Measurements from ENCODE around the gene BRAT1.
"Not testable (repeated sequence)": the region's sequence is repeated elsewhere in the genome, so short reads cannot be mapped to it uniquely, and the experiment has no call there.

Gene BRAT1

DNA sequence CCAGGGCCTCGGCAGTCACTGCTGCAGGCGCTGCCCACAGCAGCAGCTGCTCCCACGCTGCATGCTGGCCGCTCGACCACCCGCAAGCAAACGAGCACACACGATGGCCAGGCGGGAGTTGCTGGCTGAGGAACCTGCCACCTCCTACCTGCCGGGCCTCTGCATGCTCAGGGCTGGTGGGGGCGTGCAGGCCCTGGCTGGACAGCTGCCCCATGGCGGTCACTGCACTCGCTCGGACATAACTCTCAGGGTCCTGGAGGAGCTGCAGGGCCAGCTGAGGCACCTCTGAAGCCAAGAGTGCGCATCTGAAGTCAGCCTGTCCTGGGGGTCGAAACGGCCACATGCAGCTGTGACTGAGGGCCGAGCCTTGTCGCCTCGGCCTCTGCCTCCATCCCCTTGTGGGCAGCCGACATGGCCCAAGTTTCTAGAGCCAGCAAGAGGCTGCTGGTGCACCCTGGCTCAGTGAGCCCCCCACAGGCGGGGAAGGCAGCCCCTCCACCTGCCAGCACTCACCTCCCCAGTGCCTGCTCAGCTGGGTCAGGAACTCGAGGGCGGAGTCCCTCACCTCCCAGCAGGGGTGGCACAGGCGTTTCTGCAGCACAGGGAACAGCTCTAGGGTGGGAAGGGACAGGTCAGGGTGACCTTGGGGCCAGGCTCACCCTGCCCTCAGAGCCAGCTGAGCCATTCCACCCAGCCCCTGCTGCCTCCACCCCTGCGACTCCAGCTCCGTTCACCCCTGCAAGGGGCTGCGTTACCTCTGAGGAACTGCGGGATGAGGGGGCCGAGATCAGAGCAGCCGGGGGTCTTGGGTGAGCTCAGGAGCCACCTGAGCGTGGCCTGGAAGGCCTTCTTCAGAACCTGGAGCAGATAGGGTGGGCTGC, 16.1 kb downstream of the BRAT1 start:
- H3K36me3 ChIP-seq (ENCODE audit: control insufficient read depth, insufficient read depth, low read length) = peaks cover 7% of the 10 kb centered on the region
- WGBS (ENCODE audit: extremely low coverage, insufficient coverage, low lambda C conversion rate) = no CpG with 5 or more reads among the region's 32 CpGs
- no peak for DNase-seq
- no peak overlapping the region for H3K4me2 ChIP-seq (ENCODE audit: low read length)
- H3K56ac ChIP-seq (ENCODE audit: low read length) = no peak overlapping the region
- no peaks in the 10 kb centered on the region for H3K79me1 ChIP-seq (ENCODE audit: low read length)
- H4K5ac ChIP-seq (ENCODE audit: low read length) = no peak overlapping the region
- no peak overlapping the region for H2BK15ac ChIP-seq (replicated peaks; ENCODE audit: low read depth)
- H3K9ac ChIP-seq (ENCODE audit: low read length) = no peak overlapping the region
- no peak overlapping the region for H3K18ac ChIP-seq (ENCODE audit: low read length)
- H3K4me1 ChIP-seq (ENCODE audit: control insufficient read depth, low read depth, low read length) = no peaks in the 10 kb centered on the region
- no peak overlapping the region for H3K4ac ChIP-seq (ENCODE audit: low read depth, low read length)
- no peak overlapping the region for H2BK5ac ChIP-seq (ENCODE audit: low read length)
- no peak overlapping the region for H2AK5ac ChIP-seq (ENCODE audit: low read length)
- H3K4me3 ChIP-seq (ENCODE audit: low read length) = no peak overlapping the region
- H3K27me3 ChIP-seq (ENCODE audit: insufficient read depth, low read length, poor library complexity) = no peaks in the 10 kb centered on the region
- H3K27ac ChIP-seq (ENCODE audit: low read depth, low read length) = no peak overlapping the region
- no peaks in the 10 kb centered on the region for H3K79me2 ChIP-seq (ENCODE audit: control insufficient read depth, insufficient read depth, low read length)
- no peak overlapping the region for H2BK120ac ChIP-seq (ENCODE audit: low read depth, low read length)
- no peak overlapping the region for H4K8ac ChIP-seq (ENCODE audit: low read depth, low read length)
- no peak overlapping the region for H3K23ac ChIP-seq (ENCODE audit: low read length)

DNA sequence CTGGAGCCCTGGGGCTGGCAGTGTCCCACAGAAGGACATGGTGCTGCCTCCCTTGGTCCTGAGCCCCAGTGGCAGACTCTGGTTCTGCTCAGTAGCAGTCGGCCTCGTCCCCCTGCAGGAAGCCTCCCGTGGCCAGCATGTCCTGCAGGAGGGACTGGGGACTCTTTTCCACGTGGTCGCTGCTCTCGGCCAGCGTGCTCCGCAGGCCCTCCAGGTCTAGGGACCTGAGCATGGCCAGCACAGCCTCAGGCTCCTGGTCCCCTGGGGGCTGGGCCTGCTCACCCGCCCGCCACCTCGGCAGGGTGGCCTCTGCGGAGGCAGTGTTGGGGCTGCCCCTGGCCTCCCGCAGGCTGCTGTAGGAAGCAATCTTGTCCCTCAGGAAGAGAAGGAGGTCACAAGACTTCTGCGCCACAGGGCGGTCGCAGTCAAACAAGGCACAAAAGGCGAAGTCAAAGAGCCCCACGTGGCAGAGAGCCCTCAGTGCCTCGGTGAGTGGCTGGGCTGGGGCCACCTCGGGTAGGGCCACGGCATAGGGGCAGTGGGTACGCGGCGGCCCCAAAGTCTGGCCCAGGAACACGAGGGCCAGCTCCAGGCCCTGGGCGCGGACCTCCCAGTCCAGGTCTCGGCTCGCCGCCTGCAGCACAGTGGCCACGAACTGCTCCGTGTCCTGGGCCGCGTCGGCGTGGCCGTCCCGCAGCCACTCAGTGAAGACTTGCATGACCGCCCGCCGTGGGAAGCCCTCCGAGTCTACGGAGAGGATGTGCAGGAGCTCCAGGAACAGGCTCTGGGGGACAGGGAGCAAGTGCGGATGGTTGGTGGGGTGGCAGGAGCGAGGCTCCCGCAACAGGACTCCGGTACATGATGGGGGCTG, 17.1 kb downstream of the BRAT1 start:
- Histone ChIP-seq H3K4me2 (ENCODE audit: low read length) (no peak overlapping the region), H3K27ac (ENCODE audit: low read depth, low read length) (no peak overlapping the region), H3K36me3 (ENCODE audit: control insufficient read depth, insufficient read depth, low read length) (peaks cover 7% of the 10 kb centered on the region), H3K23ac (ENCODE audit: low read length) (no peak overlapping the region), H3K56ac (ENCODE audit: low read length) (no peak overlapping the region), H3K4ac (ENCODE audit: low read depth, low read length) (no peak overlapping the region), H2BK120ac (ENCODE audit: low read depth, low read length) (no peak overlapping the region), H3K4me3 (ENCODE audit: low read length) (no peak overlapping the region), H3K79me2 (ENCODE audit: control insufficient read depth, insufficient read depth, low read length) (no peaks in the 10 kb centered on the region), H4K8ac (ENCODE audit: low read depth, low read length) (no peak overlapping the region), H2BK5ac (ENCODE audit: low read length) (no peak overlapping the region), H3K18ac (ENCODE audit: low read length) (no peak overlapping the region), H4K5ac (ENCODE audit: low read length) (no peak overlapping the region), H2BK15ac (replicated peaks; ENCODE audit: low read depth) (no peak overlapping the region), H3K79me1 (ENCODE audit: low read length) (no peaks in the 10 kb centered on the region), H3K4me1 (ENCODE audit: control insufficient read depth, low read depth, low read length) (no peaks in the 10 kb centered on the region), H3K9ac (ENCODE audit: low read length) (no peak overlapping the region), H2AK5ac (ENCODE audit: low read length) (no peak overlapping the region), H3K27me3 (ENCODE audit: insufficient read depth, low read length, poor library complexity) (no peaks in the 10 kb centered on the region)
- DNase-seq = no peak
- WGBS (ENCODE audit: extremely low coverage, insufficient coverage, low lambda C conversion rate) = no CpG with 5 or more reads among the region's 47 CpGs

DNA sequence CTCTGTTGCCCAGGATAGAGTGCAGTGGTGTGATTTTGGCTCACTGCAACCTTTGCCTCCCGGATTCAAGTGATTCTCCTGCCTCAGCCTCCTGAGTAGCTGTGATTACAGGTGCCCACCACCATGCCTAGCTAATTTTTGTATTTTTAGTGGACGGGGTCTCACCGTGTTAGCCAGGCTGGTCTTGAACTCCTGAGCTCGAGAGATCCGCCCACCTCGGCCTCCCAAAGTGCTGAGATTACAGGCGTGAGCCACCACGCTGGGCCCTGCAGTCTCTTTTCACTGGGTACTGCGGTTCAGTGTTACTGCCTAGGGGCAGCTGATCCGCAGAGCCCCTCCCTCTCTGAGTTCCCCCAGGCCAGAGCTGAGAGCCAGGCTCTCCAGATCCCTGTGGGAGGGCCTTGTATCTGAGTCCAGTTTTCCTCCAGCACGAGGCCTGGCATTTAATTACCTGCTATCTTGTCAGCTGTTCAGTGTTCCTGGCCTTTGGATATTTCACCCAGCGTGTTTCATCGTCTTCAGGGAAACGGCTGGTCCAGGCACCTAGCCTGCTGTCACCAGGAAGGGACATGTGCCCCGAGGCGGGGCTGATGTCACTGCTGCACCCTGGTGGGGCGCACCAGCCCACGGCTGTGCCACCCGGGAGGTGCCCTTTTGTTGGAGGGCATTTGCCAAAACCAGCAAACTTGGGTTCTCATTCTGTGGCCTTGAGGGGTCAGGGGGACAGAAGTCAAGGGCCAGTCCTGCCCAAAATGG, 19.3 kb downstream of the BRAT1 start:
- not testable (repeated sequence) for H3K27ac ChIP-seq (ENCODE audit: low read depth, low read length); H3K56ac ChIP-seq (ENCODE audit: low read length); H4K5ac ChIP-seq (ENCODE audit: low read length); H4K8ac ChIP-seq (ENCODE audit: low read depth, low read length); H2BK120ac ChIP-seq (ENCODE audit: low read depth, low read length); H3K36me3 ChIP-seq (ENCODE audit: control insufficient read depth, insufficient read depth, low read length); H3K4me3 ChIP-seq (ENCODE audit: low read length); H3K27me3 ChIP-seq (ENCODE audit: insufficient read depth, low read length, poor library complexity); H2BK15ac ChIP-seq (replicated peaks; ENCODE audit: low read depth); H3K79me1 ChIP-seq (ENCODE audit: low read length); H3K23ac ChIP-seq (ENCODE audit: low read length); H3K4me2 ChIP-seq (ENCODE audit: low read length); H3K79me2 ChIP-seq (ENCODE audit: control insufficient read depth, insufficient read depth, low read length); DNase-seq; H3K4me1 ChIP-seq (ENCODE audit: control insufficient read depth, low read depth, low read length); H2BK5ac ChIP-seq (ENCODE audit: low read length); H2AK5ac ChIP-seq (ENCODE audit: low read length); H3K9ac ChIP-seq (ENCODE audit: low read length); H3K4ac ChIP-seq (ENCODE audit: low read depth, low read length); H3K18ac ChIP-seq (ENCODE audit: low read length)
- WGBS (ENCODE audit: extremely low coverage, insufficient coverage, low lambda C conversion rate) = no CpG with 5 or more reads among the region's 19 CpGs

DNA sequence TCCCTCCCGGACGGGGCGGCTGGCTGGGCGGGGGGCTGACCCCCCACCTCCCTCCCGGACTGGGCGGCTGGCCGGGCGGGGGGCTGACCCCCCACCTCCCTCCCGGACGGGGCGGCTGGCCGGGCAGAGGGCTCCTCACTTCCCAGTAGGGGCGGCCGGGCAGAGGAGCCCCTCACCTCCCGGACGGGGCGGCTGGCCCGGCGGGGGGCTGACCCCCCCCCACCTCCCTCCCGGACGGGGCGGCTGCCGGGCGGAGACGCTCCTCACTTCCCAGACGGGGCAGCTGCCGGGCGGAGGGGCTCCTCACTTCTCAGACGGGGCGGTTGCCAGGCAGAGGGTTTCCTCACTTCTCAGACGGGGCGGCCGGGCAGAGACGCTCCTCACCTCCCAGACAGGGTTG, 21.1 kb downstream of the BRAT1 start:
- not testable (repeated sequence) for H3K56ac ChIP-seq (ENCODE audit: low read length); H3K23ac ChIP-seq (ENCODE audit: low read length); H4K8ac ChIP-seq (ENCODE audit: low read depth, low read length); H3K79me1 ChIP-seq (ENCODE audit: low read length); H3K4me1 ChIP-seq (ENCODE audit: control insufficient read depth, low read depth, low read length); H3K4me3 ChIP-seq (ENCODE audit: low read length); H4K5ac ChIP-seq (ENCODE audit: low read length); H2BK120ac ChIP-seq (ENCODE audit: low read depth, low read length); H3K18ac ChIP-seq (ENCODE audit: low read length); H3K79me2 ChIP-seq (ENCODE audit: control insufficient read depth, insufficient read depth, low read length); H2BK5ac ChIP-seq (ENCODE audit: low read length); H3K9ac ChIP-seq (ENCODE audit: low read length); H3K4me2 ChIP-seq (ENCODE audit: low read length); H3K27ac ChIP-seq (ENCODE audit: low read depth, low read length); H2AK5ac ChIP-seq (ENCODE audit: low read length); H3K27me3 ChIP-seq (ENCODE audit: insufficient read depth, low read length, poor library complexity); H3K36me3 ChIP-seq (ENCODE audit: control insufficient read depth, insufficient read depth, low read length); DNase-seq; H3K4ac ChIP-seq (ENCODE audit: low read depth, low read length); H2BK15ac ChIP-seq (replicated peaks; ENCODE audit: low read depth)
- WGBS (ENCODE audit: extremely low coverage, insufficient coverage, low lambda C conversion rate) = no CpG with 5 or more reads among the region's 34 CpGs

DNA sequence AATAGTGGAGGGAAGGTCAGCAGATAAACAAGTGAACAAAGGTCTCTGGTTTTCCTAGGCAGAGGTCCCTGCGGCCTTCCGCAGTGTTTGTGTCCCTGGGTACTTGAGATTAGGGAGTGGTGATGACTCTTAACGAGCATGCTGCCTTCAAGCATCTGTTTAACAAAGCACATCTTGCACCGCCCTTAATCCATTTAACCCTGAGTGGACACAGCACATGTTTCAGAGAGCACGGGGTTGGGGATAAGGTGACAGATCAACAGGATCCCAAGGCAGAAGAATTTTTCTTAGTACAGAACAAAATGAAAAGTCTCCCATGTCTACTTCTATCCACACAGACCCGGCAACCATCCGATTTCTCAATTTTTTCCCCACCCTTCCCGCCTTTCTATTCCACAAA, 21.8 kb downstream of the BRAT1 start:
- H3K9ac ChIP-seq (ENCODE audit: low read length); H4K5ac ChIP-seq (ENCODE audit: low read length); H3K18ac ChIP-seq (ENCODE audit: low read length); H3K4me2 ChIP-seq (ENCODE audit: low read length); H3K79me1 ChIP-seq (ENCODE audit: low read length); H2AK5ac ChIP-seq (ENCODE audit: low read length); H3K56ac ChIP-seq (ENCODE audit: low read length); H2BK15ac ChIP-seq (replicated peaks; ENCODE audit: low read depth); H3K4ac ChIP-seq (ENCODE audit: low read depth, low read length); H2BK120ac ChIP-seq (ENCODE audit: low read depth, low read length); H3K4me3 ChIP-seq (ENCODE audit: low read length); H3K27me3 ChIP-seq (ENCODE audit: insufficient read depth, low read length, poor library complexity); H3K79me2 ChIP-seq (ENCODE audit: control insufficient read depth, insufficient read depth, low read length); H3K27ac ChIP-seq (ENCODE audit: low read depth, low read length); H3K36me3 ChIP-seq (ENCODE audit: control insufficient read depth, insufficient read depth, low read length); DNase-seq; H4K8ac ChIP-seq (ENCODE audit: low read depth, low read length); H2BK5ac ChIP-seq (ENCODE audit: low read length); H3K4me1 ChIP-seq (ENCODE audit: control insufficient read depth, low read depth, low read length); H3K23ac ChIP-seq (ENCODE audit: low read length): not testable (repeated sequence)
- no CpG with 5 or more reads among the region's 8 CpGs for WGBS (ENCODE audit: extremely low coverage, insufficient coverage, low lambda C conversion rate)
